ENCODE results near the gene SDR42E1.

SDR42E1 gene

GRCh38 chr16:81946206-81946605 lies 65.1 kb downstream of the SDR42E1 start:
- ChIA-PET CTCF (interaction anchor here (1.6 kb wide), 1 partner anchor 35 kb away, joined by 3 read pairs; no protein-coding TSS in a partner anchor), POLR2A (no interaction called here)
- no peak for TF ChIP-seq CTCF (IDR thresholded peaks at IDR 0.05; ENCODE audit: control extremely low read depth, extremely low read depth, low read depth, missing control alignments)
- DNase-seq (ENCODE audit: extremely low spot score): no peak

- no peak for DNase-seq (ENCODE audit: extremely low spot score)
- ChIA-PET CTCF (no interaction called here), POLR2A (no interaction called here)
- no peak for TF ChIP-seq CTCF (IDR thresholded peaks at IDR 0.05; ENCODE audit: control extremely low read depth, extremely low read depth, low read depth, missing control alignments)
These were observed 65.6 kb downstream of the SDR42E1 start for GRCh38 chr16:81945665-81946064.

- CTCF ChIA-PET: no interaction called here
- no peak for TF ChIP-seq CTCF (IDR thresholded peaks at IDR 0.05; ENCODE audit: control extremely low read depth, extremely low read depth, low read depth, missing control alignments)
- POLR2A ChIA-PET: no interaction called here
- no peak for DNase-seq (ENCODE audit: extremely low spot score)
These were observed 69.2 kb downstream of the SDR42E1 start for GRCh38 chr16:81942007-81942601.

- no peak for DNase-seq (ENCODE audit: extremely low spot score)
- POLR2A ChIA-PET: no interaction called here
- CTCF ChIA-PET: no interaction called here
- TF ChIP-seq CTCF (IDR thresholded peaks at IDR 0.05; ENCODE audit: control extremely low read depth, extremely low read depth, low read depth, missing control alignments): no peak
These were observed 70.3 kb downstream of the SDR42E1 start for GRCh38 chr16:81940781-81941560.

GRCh38 chr16:81939164-81940056 lies 71.9 kb downstream of the SDR42E1 start:
- no peak for DNase-seq (ENCODE audit: extremely low spot score)
- no peak for TF ChIP-seq CTCF (IDR thresholded peaks at IDR 0.05; ENCODE audit: control extremely low read depth, extremely low read depth, low read depth, missing control alignments)
- ChIA-PET CTCF (interaction anchor here (1.3 kb wide), 1 partner anchor 24 kb away, joined by 3 read pairs; no protein-coding TSS in a partner anchor), POLR2A (no interaction called here)

Data from GM10248 (cell line).